Ovary (tissue), 9 donors: Measurements from ENCODE around the gene MAD1L1. TPM values are rescaled to one million over a fixed set of nuclear protein-coding genes. Genes with fewer than 3 reads are reported as not detected.

Experiments
- DNase-seq, 5 donors: peaks; one replicate each; pipeline ENCODE4 v3.0.0-alpha.2; 2019 to 2020
- H3K27ac ChIP-seq, 2 donors: fragments of 200-600 bp; one replicate each; pipeline versions ENCODE4 v1.5.1 to v1.8.0; 2019 to 2022
- H3K27me3 ChIP-seq: fragments of 200-600 bp; one replicate; pipeline ENCODE4 v1.8.0; 2022
- H3K36me3 ChIP-seq: fragments of 200-600 bp; sonication (generic); one replicate; pipeline ENCODE4 v1.5.1; 2019
- H3K4me1 ChIP-seq: one replicate; pipeline ENCODE4 v1.8.1; 2013; ENCODE audit warnings: mild to moderate bottlenecking, moderate library complexity; ENCODE audit not compliant: insufficient read depth
- H3K4me3 ChIP-seq: fragments of 200-600 bp; sonication (generic); one replicate; pipeline ENCODE4 v1.5.1; 2017
- H3K9me3 ChIP-seq, 2 donors: fragments of 200-600 bp in 1 of 2; sonication (generic) in 1 of 2; one replicate each; pipeline versions ENCODE4 v1.5.1 to v1.8.1; 2013 to 2019; ENCODE audit warnings: mild to moderate bottlenecking in 1 of 2, moderate library complexity in 1 of 2
- EP300 ChIP-seq: sonication (generic); formaldehyde crosslinking; IDR thresholded peaks from one replicate; pipeline ENCODE4 v1.6.1; 2017; ENCODE audit warnings: antibody characterized with exemption
- POLR2A ChIP-seq: fragments of 450-650 bp; IDR thresholded peaks from one replicate; pipeline ENCODE4 v1.6.1; 2017; ENCODE audit warnings: antibody characterized with exemption, mild to moderate bottlenecking, moderate library complexity
- WGBS, 3 donors: extraction: QIAGEN DNeasy Blood & Tissue Kit in 1 of 3; methylation state at CpG; one replicate each; pipeline versions ENCODE4 v1.1.5 to v1.1.7; 2013 to 2017; 5-methylcytosine and 5-hydroxymethylcytosine counted together
- intact Hi-C, 4 donors: fragments of 100-400 bp; cut with DNase I; formaldehyde crosslinking; loops; one replicate each; pipeline versions ENCODE4 v1.11.0 to v1.15.1; 2022 to 2023
- polyA plus RNA-seq, 2 donors: library from polyadenylated mRNA; stranded (reverse); fragments of 200-250 nt in 1 of 2; fragments of 350-450 nt in 1 of 2; fragmentation: Illumina TruSeq in 1 of 2; extraction: RNeasy Lipid Tissue Mini Kit (QIAGEN cat#74804) in 1 of 2; gene quantifications; one replicate each; pipeline ENCODE4 v1.2.3, GENCODE V29; 2013 to 2014
- total RNA-seq, 7 donors: library from RNA; depleted of rRNA in 2 of 7; stranded (reverse); fragments of >200 nt in 2 of 7; fragmentation: NEBNext Ultra II Directional in 3 of 7; extraction: Animal tissue kit (Norgen Biotek cat#: 25700) in 3 of 7; gene quantifications; one replicate each; pipeline versions ENCODE4 v1.1.0 to v1.2.4, GENCODE V29; 2016 to 2023
- TF ChIP-seq, protein P1 (sequence below), 3 donors: fragments of 450-650 bp in 2 of 3; fragments of 200-600 bp in 1 of 3; IDR thresholded peaks; one replicate each; pipeline versions ENCODE4 v1.5.1 to v1.8.0; 2016 to 2022; ENCODE audit warnings: antibody characterized with exemption in 3 of 3, mild to moderate bottlenecking in 1 of 3
- donor health status: DM: no; HTN: no; CAD: no; lungs with moderate emphysema.
- donor health status: DM: no; HTN: no; CAD: no.
- donor health status: Bipolar disorder and iron deficiency.
- donor health status: DM: yes; HTN: yes; CAD: no.
- donor health status: DM: no; HTN: no; CAD: no.
- donor health status: DM: yes; HTN: yes; CAD: no.

The MAD1L1 gene
- total and polyA plus RNA-seq, 9 donors = 5.9 to 36.6 (median 22.8) TPM

DNA sequence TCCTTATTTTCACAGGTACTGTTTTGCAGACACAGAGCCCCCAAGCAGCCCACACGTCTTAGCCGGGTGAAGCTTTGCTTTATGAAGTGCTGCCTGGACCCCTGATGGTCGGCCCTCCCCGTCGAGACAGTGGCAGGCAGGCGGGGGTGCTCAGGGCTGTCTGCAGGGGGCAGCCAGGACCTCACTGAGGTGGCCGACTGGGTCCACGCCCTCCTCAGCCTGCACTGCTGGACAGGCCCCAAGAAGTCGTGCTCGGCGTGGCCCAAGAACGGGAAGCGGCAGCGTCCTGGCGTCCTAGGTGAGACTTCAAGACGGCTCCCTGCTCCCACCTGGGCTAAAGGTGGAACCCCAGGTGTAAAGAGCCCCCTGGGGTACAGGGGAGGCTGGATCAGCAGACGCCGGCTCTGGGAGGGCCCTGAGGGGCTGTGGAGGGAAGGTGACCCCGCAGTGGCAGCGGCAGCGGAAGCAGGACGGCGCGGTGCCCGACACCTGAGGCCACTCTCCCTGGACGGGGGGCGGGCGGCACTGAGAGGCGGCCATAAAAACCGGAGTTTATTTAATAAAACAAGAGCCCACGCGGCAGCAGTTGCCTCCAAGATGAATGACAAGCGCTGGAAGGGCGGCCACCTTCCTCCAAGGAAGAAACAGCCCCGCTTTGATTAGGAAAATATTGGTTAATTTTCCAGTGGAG is 383.2 kb downstream of the MAD1L1 start:
- TF ChIP-seq, protein P1, sequence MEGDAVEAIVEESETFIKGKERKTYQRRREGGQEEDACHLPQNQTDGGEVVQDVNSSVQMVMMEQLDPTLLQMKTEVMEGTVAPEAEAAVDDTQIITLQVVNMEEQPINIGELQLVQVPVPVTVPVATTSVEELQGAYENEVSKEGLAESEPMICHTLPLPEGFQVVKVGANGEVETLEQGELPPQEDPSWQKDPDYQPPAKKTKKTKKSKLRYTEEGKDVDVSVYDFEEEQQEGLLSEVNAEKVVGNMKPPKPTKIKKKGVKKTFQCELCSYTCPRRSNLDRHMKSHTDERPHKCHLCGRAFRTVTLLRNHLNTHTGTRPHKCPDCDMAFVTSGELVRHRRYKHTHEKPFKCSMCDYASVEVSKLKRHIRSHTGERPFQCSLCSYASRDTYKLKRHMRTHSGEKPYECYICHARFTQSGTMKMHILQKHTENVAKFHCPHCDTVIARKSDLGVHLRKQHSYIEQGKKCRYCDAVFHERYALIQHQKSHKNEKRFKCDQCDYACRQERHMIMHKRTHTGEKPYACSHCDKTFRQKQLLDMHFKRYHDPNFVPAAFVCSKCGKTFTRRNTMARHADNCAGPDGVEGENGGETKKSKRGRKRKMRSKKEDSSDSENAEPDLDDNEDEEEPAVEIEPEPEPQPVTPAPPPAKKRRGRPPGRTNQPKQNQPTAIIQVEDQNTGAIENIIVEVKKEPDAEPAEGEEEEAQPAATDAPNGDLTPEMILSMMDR (IDR thresholded peaks at IDR 0.05) = no peak
- TF ChIP-seq POLR2A = no peak
- no peak for TF ChIP-seq EP300
- Histone ChIP-seq H3K4me3 (no peak overlapping the region), H3K4me1 (no peaks in the 10 kb centered on the region), H3K36me3 (no peaks in the 10 kb centered on the region), H3K9me3 (no peaks in the 10 kb centered on the region), H3K27ac (no peak overlapping the region), H3K27me3 (no peaks in the 10 kb centered on the region)
- intact Hi-C loops = no loop called here
- 90 to 92% (median 90%) methylated on average over 31 to 35 of the region's 35 CpGs for WGBS, 3 donors
- no peak for DNase-seq

DNA sequence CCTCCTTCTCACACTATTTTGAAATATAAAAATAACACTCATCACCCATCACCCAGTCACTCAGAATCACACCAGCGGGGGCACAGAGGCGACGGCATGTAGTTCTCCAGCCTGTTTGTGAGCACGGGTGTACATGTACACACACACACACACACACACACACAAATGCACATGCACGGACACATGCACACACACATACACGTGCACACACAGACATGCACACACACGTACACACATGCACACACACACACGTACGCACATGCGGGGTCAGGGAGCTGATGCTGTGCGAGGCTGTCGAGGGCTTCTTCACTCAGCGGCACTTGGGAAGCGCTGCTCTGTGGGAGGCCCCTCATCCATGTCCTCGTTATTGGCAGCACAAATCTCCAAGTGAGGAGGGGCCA is 383.8 kb downstream of the MAD1L1 start:
- TF ChIP-seq, protein P1 (IDR thresholded peaks at IDR 0.05) = no peak
- TF ChIP-seq EP300 = no peak
- no peak for TF ChIP-seq POLR2A
- DNase-seq = no peak
- no peaks in the 10 kb centered on the region for H3K9me3 ChIP-seq
- H3K27ac ChIP-seq = no peak overlapping the region
- 89 to 93% (median 92%) methylated on average over 15 of the region's 15 CpGs for WGBS, 3 donors
- no peak overlapping the region for H3K4me3 ChIP-seq
- H3K36me3 ChIP-seq = no peaks in the 10 kb centered on the region
- intact Hi-C loops = no loop called here
- H3K27me3 ChIP-seq = no peaks in the 10 kb centered on the region
- no peaks in the 10 kb centered on the region for H3K4me1 ChIP-seq

DNA sequence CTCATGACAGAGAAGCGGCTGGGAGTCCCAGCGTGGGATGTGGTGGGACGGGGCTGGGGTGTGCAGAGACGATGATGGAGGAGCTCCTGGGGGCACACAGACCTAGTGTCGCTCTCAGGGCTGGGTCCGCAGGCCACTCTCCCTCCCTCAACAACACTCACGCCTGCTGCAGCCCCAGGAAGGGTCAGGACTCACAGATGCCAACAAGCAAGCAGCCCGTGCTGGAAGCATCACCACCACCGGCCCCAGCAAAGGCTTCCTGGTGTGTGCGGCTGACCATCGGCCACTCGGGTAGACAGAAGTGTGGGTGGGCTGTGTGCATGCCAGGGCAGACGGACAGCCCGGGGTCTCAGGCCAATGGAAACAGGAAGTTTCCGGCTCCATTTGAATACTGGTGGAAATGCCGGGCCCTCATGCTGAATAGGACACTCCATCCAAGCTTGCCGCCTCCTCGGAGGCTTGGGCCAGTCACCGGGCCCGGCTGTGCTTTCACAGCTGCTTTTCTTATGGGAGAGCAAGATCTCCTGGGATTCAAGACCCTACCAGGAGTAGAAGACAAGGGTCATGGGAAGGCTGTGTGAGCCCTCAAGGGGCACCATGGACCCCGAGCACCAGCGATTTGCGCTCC is 384.6 kb downstream of the MAD1L1 start:
- Histone ChIP-seq H3K36me3 (no peaks in the 10 kb centered on the region), H3K27me3 (no peaks in the 10 kb centered on the region), H3K9me3 (no peaks in the 10 kb centered on the region), H3K27ac (no peak overlapping the region), H3K4me1 (no peaks in the 10 kb centered on the region), H3K4me3 (no peak overlapping the region)
- 82 to 90% (median 88%) methylated on average over 23 of the region's 23 CpGs for WGBS, 3 donors
- intact Hi-C loops = no loop called here
- no peak for DNase-seq
- TF ChIP-seq, protein P1 (IDR thresholded peaks at IDR 0.05) = no peak
- no peak for TF ChIP-seq POLR2A
- no peak for TF ChIP-seq EP300

DNA sequence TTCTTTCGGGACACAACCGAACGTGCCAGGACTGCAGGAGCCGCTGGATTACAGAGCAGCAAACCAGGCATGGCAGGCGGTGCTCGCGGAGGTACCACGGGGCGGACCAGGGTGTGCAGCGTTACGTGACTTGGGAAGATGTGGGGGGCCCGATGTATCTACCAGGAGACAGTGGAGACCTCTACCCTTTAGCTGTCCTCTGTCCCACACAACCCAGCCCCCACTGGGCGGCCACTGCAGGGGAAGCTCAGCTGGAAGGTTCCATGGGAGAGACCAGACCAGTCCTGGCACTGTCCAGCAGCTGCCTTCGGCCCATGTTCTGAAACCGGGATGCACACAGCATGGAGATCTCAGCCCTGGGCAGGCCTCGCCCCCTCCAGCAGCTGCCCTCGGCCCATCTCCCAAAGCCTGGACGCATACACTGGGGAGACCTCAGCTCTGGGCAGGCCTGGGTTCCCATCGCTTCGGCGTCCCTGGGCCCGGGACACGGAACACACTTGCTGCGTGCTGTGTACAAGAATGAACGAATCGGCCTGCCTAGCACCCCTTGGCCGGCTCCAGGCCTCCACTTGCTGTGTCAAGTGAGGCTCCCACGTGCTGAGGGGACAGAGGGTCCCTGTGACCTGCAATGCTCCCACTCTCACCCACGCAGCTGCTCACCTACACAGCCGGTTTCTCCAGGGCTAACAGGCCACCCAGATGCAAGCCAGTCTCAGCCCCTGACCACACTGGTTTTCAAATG is 385.3 kb downstream of the MAD1L1 start:
- Histone ChIP-seq H3K4me3 (no peak overlapping the region), H3K9me3 (no peaks in the 10 kb centered on the region), H3K36me3 (no peaks in the 10 kb centered on the region), H3K27me3 (no peaks in the 10 kb centered on the region), H3K27ac (no peak overlapping the region), H3K4me1 (no peaks in the 10 kb centered on the region)
- WGBS, 3 donors = 92 to 96% (median 96%) methylated on average over 28 to 30 of the region's 30 CpGs
- TF ChIP-seq EP300 (no peak), POLR2A (no peak)
- TF ChIP-seq, protein P1 (IDR thresholded peaks at IDR 0.05) = no peak
- intact Hi-C loops = no loop called here
- DNase-seq = peak in 1 of 5 donors; percentile 1
